BJ (cell line): ENCODE results near the gene FXR2. TPM values are rescaled to one million over a fixed set of nuclear protein-coding genes. Genes with fewer than 3 reads are reported as not detected.

ENCODE experiments used
- CTCF ChIA-PET: fragments of 350-600 bp; formaldehyde crosslinking; extraction: SDS; loops from one replicate; lab custom pipeline; 2021; ENCODE audit warnings: antibody characterized with exemption, inconsistent platforms; lab: Yijun Ruan, JAX
- POLR2A ChIA-PET: fragments of 300-600 bp; sonication (Branson Sonifier 250); formaldehyde crosslinking; extraction: SDS; loops from one replicate; lab custom pipeline; 2021; ENCODE audit warnings: antibody characterized with exemption; lab: Charles Lee
- DNase-seq: peaks from one replicate; pipeline ENCODE4 v3.0.0-alpha.2; 2011; ENCODE audit warnings: low read depth
- H3K27me3 ChIP-seq: 2 replicates; pipeline ENCODE4 v1.6.0; 2011; ENCODE audit warnings: low read length; ENCODE audit not compliant: control insufficient read depth, insufficient read depth
- H3K36me3 ChIP-seq: 2 replicates; pipeline ENCODE4 v1.5.1; 2011; ENCODE audit warnings: low read length; ENCODE audit not compliant: control insufficient read depth, insufficient read depth
- H3K4me3 ChIP-seq: 2 replicates; pipeline ENCODE4 v1.5.1; 2011; ENCODE audit warnings: low read depth, mild to moderate bottlenecking, control low read depth, low read length
- CTCF ChIP-seq: IDR thresholded peaks from 2 replicates; pipeline ENCODE4 v1.5.1; 2011; ENCODE audit warnings: low read depth, mild to moderate bottlenecking, control low read depth, inconsistent platforms, low read length, moderate library complexity; ENCODE audit not compliant: insufficient read depth
- polyA plus RNA-seq: library from polyadenylated mRNA; depleted of rRNA; stranded (reverse); fragments of >200 nt; gene quantifications from 2 replicates; pipeline ENCODE4 v1.2.3, GENCODE V29; 2011

The FXR2 gene
- polyA plus RNA-seq, 1 experiment = 46.2 TPM

GRCh38 chr17:7652388-7653356, 38.0 kb upstream of the FXR2 start:
- Histone ChIP-seq H3K4me3 (no peak overlapping the region), H3K27me3 (peaks cover 45% of the 10 kb centered on the region), H3K36me3 (no peaks in the 10 kb centered on the region)
- no peak for TF ChIP-seq CTCF
- no peak for DNase-seq
- CTCF ChIA-PET = interaction anchor here (0.7 to 2.5 kb wide), 4 partner anchors 16 to 20 kb away, joined by 3 to 26 read pairs (median 5); no protein-coding TSS in a partner anchor
- POLR2A ChIA-PET = no interaction called here

GRCh38 chr17:7651665-7652387, 37.1 kb upstream of the FXR2 start:
- H3K27me3 ChIP-seq = peaks cover 45% of the 10 kb centered on the region

GRCh38 chr17:7651097-7651664, 36.5 kb upstream of the FXR2 start:
- Histone ChIP-seq H3K27me3 (peaks cover 45% of the 10 kb centered on the region), H3K36me3 (no peaks in the 10 kb centered on the region), H3K4me3 (peak overlapping the region; percentile 31; the same call in 1 of the 2 replicates)
- POLR2A ChIA-PET = no interaction called here
- CTCF ChIA-PET = interaction anchor here (1.0 to 2.5 kb wide), 4 partner anchors 10 to 36 kb away, joined by 5 to 26 read pairs (median 5); partner anchors contain the start of gene TP53
- no peak for TF ChIP-seq CTCF
- no peak for DNase-seq

More at GRCh38 chr17:7651665-7652387, 37.1 kb upstream of the FXR2 start:
- TF ChIP-seq CTCF = no peak
- ChIA-PET POLR2A (no interaction called here), CTCF (interaction anchor here (1.0 to 2.5 kb wide), 4 partner anchors 10 to 36 kb away, joined by 5 to 26 read pairs (median 5); partner anchors contain the start of gene TP53)
- Histone ChIP-seq H3K4me3 (no peak overlapping the region), H3K36me3 (no peaks in the 10 kb centered on the region)
- no peak for DNase-seq

GRCh38 chr17:7650509-7651096, 35.9 kb upstream of the FXR2 start, which contains the start of gene ATP1B2:
Gene ATP1B2, plus strand, starts transcription at chr17:7650926. Its CDS starts 593 bp downstream, at chr17:7651519.
- H3K4me3 ChIP-seq = peak within 1 kb of the TSS; percentile 31
- no peaks in the 10 kb centered on the region for H3K36me3 ChIP-seq
- peaks cover 45% of the 10 kb centered on the region for H3K27me3 ChIP-seq
- CTCF ChIA-PET = interaction anchor here (0.7 to 2.5 kb wide), 4 partner anchors 9 to 37 kb away, joined by 3 to 26 read pairs (median 5); partner anchors contain the start of gene TP53
- no peak for DNase-seq
- TF ChIP-seq CTCF = no peak
- POLR2A ChIA-PET = interaction anchor here (0.6 kb wide), 1 partner anchor 165 kb away, joined by 9 read pairs; no protein-coding TSS in a partner anchor
